ENCODE data around the gene PSPC1. TPM values are rescaled to one million over a fixed set of nuclear protein-coding genes. Genes with fewer than 3 reads are reported as not detected.
"Not testable (repeated sequence)": the region's sequence is repeated elsewhere in the genome, so short reads cannot be mapped to it uniquely, and the experiment has no call there.

PSPC1 gene
- polyA plus RNA-seq, 2 of the 4 experiments (the other 2 are of a cell fraction) = 47.5 to 49.0 TPM

- Histone ChIP-seq H3K4me3 (no peak overlapping the region), H3K4me1 (peaks cover 7% of the 10 kb centered on the region; the same call in 1 of the 3 replicates), H3K4me2 (no peak overlapping the region), H3K9me3 (no peaks in the 10 kb centered on the region), H3K27ac (no peak overlapping the region)
- ChIA-PET CTCF (interaction anchor here (0.6 to 1.9 kb wide), 7 partner anchors 8 to 92 kb away, joined by 3 to 7 read pairs (median 4); partner anchors contain the start of gene ZMYM5), POLR2A (no interaction called here)
- 84% methylated on average over 11 of the region's 27 CpGs for WGBS (ENCODE audit: missing lambda C conversion rate)
- FAIRE-seq (no peak), DNase-seq (ENCODE audit: low read depth in 1 of 2, low spot score in 1 of 2) (peak; percentile 7 to 67), ATAC-seq (peak; percentile 76 to 98; a peak in 5 of 6 replicates)
- TF ChIP-seq RAD21 (conservative IDR thresholded peaks at IDR 0.05 in 1 of 2, IDR thresholded peaks at IDR 0.05 in 1 of 2) (peak; percentile 36 to 39; a peak in 2 of 5 replicates), ZNF302 (CRISPR knock-in tag; IDR thresholded peaks at IDR 0.05) (no peak)
- TF ChIP-seq, protein P1, sequence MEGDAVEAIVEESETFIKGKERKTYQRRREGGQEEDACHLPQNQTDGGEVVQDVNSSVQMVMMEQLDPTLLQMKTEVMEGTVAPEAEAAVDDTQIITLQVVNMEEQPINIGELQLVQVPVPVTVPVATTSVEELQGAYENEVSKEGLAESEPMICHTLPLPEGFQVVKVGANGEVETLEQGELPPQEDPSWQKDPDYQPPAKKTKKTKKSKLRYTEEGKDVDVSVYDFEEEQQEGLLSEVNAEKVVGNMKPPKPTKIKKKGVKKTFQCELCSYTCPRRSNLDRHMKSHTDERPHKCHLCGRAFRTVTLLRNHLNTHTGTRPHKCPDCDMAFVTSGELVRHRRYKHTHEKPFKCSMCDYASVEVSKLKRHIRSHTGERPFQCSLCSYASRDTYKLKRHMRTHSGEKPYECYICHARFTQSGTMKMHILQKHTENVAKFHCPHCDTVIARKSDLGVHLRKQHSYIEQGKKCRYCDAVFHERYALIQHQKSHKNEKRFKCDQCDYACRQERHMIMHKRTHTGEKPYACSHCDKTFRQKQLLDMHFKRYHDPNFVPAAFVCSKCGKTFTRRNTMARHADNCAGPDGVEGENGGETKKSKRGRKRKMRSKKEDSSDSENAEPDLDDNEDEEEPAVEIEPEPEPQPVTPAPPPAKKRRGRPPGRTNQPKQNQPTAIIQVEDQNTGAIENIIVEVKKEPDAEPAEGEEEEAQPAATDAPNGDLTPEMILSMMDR (IDR thresholded peaks at IDR 0.05) = peak; percentile 34; the same call in 2 of the 3 replicates
These were observed 35.6 kb upstream of the PSPC1 start for GRCh38 chr13:19818223-19818842.

GRCh38 chr13:19817510-19818158, 34.9 kb upstream of the PSPC1 start:
- ChIA-PET CTCF (interaction anchor here (0.6 to 1.9 kb wide), 8 partner anchors 8 to 222 kb away, joined by 3 to 7 read pairs (median 4); partner anchors contain the start of gene ZMYM5), POLR2A (no interaction called here)
- TF ChIP-seq, protein P2, sequence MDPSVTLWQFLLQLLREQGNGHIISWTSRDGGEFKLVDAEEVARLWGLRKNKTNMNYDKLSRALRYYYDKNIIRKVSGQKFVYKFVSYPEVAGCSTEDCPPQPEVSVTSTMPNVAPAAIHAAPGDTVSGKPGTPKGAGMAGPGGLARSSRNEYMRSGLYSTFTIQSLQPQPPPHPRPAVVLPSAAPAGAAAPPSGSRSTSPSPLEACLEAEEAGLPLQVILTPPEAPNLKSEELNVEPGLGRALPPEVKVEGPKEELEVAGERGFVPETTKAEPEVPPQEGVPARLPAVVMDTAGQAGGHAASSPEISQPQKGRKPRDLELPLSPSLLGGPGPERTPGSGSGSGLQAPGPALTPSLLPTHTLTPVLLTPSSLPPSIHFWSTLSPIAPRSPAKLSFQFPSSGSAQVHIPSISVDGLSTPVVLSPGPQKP (IDR thresholded peaks at IDR 0.05; ENCODE audit: low read depth, low read length) = no peak
- TF ChIP-seq FOSL2 (IDR thresholded peaks at IDR 0.05) = no peak
- TF ChIP-seq FOSL2 (CRISPR knock-in tag; IDR thresholded peaks at IDR 0.05) = no peak
- no peak for TF ChIP-seq POLR2A (IDR thresholded peaks at IDR 0.05; ENCODE audit: low read length)
- Histone ChIP-seq H3K4me2 (no peak overlapping the region), H3K27ac (no peak overlapping the region), H3K9me3 (no peaks in the 10 kb centered on the region), H3K4me3 (no peak overlapping the region), H3K4me1 (peaks cover 7% of the 10 kb centered on the region; the same call in 1 of the 3 replicates)
- ATAC-seq (peak in 1 of 2 experiments; percentile 36; a peak in 3 of 6 replicates), FAIRE-seq (no peak), DNase-seq (ENCODE audit: low read depth in 1 of 2, low spot score in 1 of 2) (no peak)
- WGBS (ENCODE audit: missing lambda C conversion rate) = 80% methylated on average over 7 of the region's 7 CpGs

- no peak for ATAC-seq
- H3K4me1 ChIP-seq = peaks cover 7% of the 10 kb centered on the region; the same call in 1 of the 3 replicates
- H3K4me2 ChIP-seq = no peak overlapping the region
- WGBS (ENCODE audit: missing lambda C conversion rate) = 92% methylated on average over 10 of the region's 10 CpGs
- POLR2A ChIA-PET = no interaction called here
- no peak overlapping the region for H3K4me3 ChIP-seq
- no peak for FAIRE-seq
- CTCF ChIA-PET = interaction anchor here (1.0 to 1.9 kb wide), 4 partner anchors 9 to 221 kb away, joined by 3 to 7 read pairs (median 4); partner anchors contain the start of gene ZMYM5
- H3K9me3 ChIP-seq = no peaks in the 10 kb centered on the region
- DNase-seq (ENCODE audit: low read depth in 1 of 2, low spot score in 1 of 2) = no peak
- H3K27ac ChIP-seq = no peak overlapping the region
- TF ChIP-seq KDM1A (IDR thresholded peaks at IDR 0.05; ENCODE audit: low read depth) (no peak), FOSL2 (IDR thresholded peaks at IDR 0.05) (no peak), FOSL2 (CRISPR knock-in tag; IDR thresholded peaks at IDR 0.05) (no peak), CHD4 (IDR thresholded peaks at IDR 0.05; ENCODE audit: borderline replicate concordance) (no peak), EHF (CRISPR knock-in tag; IDR thresholded peaks at IDR 0.05) (no peak), MAZ (IDR thresholded peaks at IDR 0.05; ENCODE audit: borderline replicate concordance, low read depth, low read length) (no peak), EP300 (IDR thresholded peaks at IDR 0.05) (no peak), POLR2A (IDR thresholded peaks at IDR 0.05; ENCODE audit: low read length) (no peak), ZNF302 (CRISPR knock-in tag; IDR thresholded peaks at IDR 0.05) (no peak), ESRRA (IDR thresholded peaks at IDR 0.05; ENCODE audit: borderline replicate concordance, low read length) (no peak), PBX3 (IDR thresholded peaks at IDR 0.05) (no peak), ZSCAN20 (CRISPR knock-in tag; IDR thresholded peaks at IDR 0.05) (no peak), SMC3 (IDR thresholded peaks at IDR 0.05) (no peak), HOXB13 (CRISPR knock-in tag; IDR thresholded peaks at IDR 0.05; ENCODE audit: low read depth) (no peak), NFE2L2 (conservative IDR thresholded peaks at IDR 0.05; ENCODE audit: low read length) (no peak), NPAS2 (CRISPR knock-in tag; IDR thresholded peaks at IDR 0.05; ENCODE audit: borderline replicate concordance) (no peak), POLR2AphosphoS2 (conservative IDR thresholded peaks at IDR 0.05; ENCODE audit: low read length) (no peak), HEYL (CRISPR knock-in tag; IDR thresholded peaks at IDR 0.05) (no peak), CBX8 (IDR thresholded peaks at IDR 0.05) (no peak), EHMT2 (IDR thresholded peaks at IDR 0.05; ENCODE audit: low read depth) (no peak)
These were observed 34.4 kb upstream of the PSPC1 start for GRCh38 chr13:19817106-19817505.

DNA sequence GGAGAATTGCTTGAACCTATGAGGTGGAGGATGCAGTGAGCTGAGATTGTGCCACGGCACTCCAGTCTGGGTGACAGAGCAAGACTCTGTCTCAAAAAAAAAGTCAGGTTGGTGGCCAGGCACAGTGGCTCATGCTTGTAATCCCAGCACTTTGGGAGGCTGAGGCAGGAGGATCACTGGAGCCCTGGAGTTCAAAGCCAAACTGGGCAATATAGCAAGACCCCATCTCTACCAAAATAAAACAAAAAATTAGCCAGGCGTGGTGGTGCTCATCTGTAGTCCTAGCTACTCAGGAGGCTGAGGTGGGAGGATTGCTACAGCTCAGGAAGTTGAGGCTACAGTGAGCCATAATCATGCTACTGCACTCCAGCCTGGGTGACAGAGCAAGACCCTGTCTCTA, 33.1 kb upstream of the PSPC1 start:
- H3K9me3 ChIP-seq; H3K4me3 ChIP-seq; H3K27ac ChIP-seq; FAIRE-seq; ATAC-seq; DNase-seq (ENCODE audit: low read depth in 1 of 2, low spot score in 1 of 2); POLR2A ChIA-PET; H3K4me2 ChIP-seq; H3K4me1 ChIP-seq: not testable (repeated sequence)
- CTCF ChIA-PET = interaction anchor here (0.6 to 0.9 kb wide), 3 partner anchors 20 to 254 kb away, joined by 3 to 4 read pairs (median 3); no protein-coding TSS in a partner anchor
- 96% methylated on average over 2 of the region's 2 CpGs for WGBS (ENCODE audit: missing lambda C conversion rate)
